ENCODE measurements around the gene DHX29. TPM values are rescaled to one million over a fixed set of nuclear protein-coding genes. Genes with fewer than 3 reads are reported as not detected.

Gene DHX29
- total RNA-seq, 4 donors from 2014 or later: 22.9 to 28.5 (median 27.5) TPM

- no peaks in the 10 kb centered on the region for H3K9me3 ChIP-seq
- peak overlapping the region in 2 of 4 donors; percentile 34 to 47 for H3K4me3 ChIP-seq
These were observed 81.2 kb downstream of the DHX29 start for GRCh38 chr5:55226027-55226933.

DNA sequence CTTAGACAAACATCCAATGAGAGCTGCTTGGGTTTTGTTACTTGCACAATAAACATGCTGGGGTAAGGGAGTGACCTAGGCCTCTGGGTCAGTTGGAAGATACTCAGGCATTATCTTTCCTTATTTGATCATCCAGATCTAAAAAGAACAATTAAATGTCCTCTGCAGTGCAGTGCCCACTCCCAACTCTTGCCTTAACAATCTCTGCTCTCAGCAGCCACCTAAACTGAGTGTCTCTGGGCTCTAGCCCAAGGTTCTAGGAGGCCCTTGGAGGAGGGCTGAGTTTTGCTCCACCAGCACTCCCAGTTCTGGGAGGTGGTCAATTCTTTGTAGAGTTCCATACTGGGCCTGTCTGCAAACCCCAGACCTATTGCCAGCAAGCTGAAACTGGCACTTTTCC is 82.1 kb downstream of the DHX29 start:
- DNase-seq (ENCODE audit: low spot score in 2 of 2): no peak
- Histone ChIP-seq H3K27me3 (peaks cover 0 to 100% of the 10 kb centered on the region in 2 donors), H3K36me3 (no peaks in the 10 kb centered on the region), H3K9me3 (no peaks in the 10 kb centered on the region), H3K4me3 (no peak overlapping the region), H3K27ac (no peak overlapping the region), H3K4me1 (peaks cover 0 to 40% (median 18%) of the 10 kb centered on the region in 4 donors)
- TF ChIP-seq EP300 (IDR thresholded peaks at IDR 0.05) (no peak), POLR2A (IDR thresholded peaks at IDR 0.05) (no peak)
- TF ChIP-seq, protein P1, sequence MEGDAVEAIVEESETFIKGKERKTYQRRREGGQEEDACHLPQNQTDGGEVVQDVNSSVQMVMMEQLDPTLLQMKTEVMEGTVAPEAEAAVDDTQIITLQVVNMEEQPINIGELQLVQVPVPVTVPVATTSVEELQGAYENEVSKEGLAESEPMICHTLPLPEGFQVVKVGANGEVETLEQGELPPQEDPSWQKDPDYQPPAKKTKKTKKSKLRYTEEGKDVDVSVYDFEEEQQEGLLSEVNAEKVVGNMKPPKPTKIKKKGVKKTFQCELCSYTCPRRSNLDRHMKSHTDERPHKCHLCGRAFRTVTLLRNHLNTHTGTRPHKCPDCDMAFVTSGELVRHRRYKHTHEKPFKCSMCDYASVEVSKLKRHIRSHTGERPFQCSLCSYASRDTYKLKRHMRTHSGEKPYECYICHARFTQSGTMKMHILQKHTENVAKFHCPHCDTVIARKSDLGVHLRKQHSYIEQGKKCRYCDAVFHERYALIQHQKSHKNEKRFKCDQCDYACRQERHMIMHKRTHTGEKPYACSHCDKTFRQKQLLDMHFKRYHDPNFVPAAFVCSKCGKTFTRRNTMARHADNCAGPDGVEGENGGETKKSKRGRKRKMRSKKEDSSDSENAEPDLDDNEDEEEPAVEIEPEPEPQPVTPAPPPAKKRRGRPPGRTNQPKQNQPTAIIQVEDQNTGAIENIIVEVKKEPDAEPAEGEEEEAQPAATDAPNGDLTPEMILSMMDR (IDR thresholded peaks at IDR 0.05): no peak

More at GRCh38 chr5:55226027-55226933, 81.2 kb downstream of the DHX29 start:
- no peak for DNase-seq (ENCODE audit: low spot score in 2 of 2)
- TF ChIP-seq, protein P1 (IDR thresholded peaks at IDR 0.05): peak in 2 of 5 experiments; percentile 14 to 15
- TF ChIP-seq EP300 (IDR thresholded peaks at IDR 0.05) (no peak), POLR2A (IDR thresholded peaks at IDR 0.05) (no peak)
- H3K27me3 ChIP-seq: peaks cover 0 to 100% of the 10 kb centered on the region in 2 donors
- no peak overlapping the region for H3K27ac ChIP-seq
- peaks cover 0 to 36% (median 17%) of the 10 kb centered on the region in 4 donors for H3K4me1 ChIP-seq
- 7 to 13% methylated on average over 32 to 40 of the region's 54 CpGs for WGBS, 2 donors
- H3K36me3 ChIP-seq: no peaks in the 10 kb centered on the region

DNA sequence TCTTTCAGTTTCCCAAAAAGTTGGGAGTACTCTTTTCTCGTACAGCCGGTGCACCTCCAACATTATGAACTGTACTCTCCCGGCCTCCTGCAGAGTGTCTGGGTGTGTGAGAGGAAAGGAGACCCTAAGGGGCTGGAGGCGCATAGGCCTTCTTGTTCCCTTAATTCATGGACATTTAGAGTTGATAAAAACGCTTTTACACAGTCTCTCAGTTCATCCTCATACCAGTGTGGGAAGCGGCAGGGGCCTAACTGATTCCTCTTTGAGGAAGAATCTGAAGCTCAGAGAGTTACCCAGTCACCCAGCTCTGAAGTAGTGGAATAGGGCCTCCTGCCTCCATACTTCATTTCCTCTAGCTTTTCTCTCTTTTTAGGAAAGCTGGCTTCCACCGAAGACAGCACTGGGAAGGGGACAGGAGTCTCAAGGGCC is 83.7 kb downstream of the DHX29 start:
- Histone ChIP-seq H3K36me3 (no peaks in the 10 kb centered on the region), H3K9me3 (no peaks in the 10 kb centered on the region), H3K27ac (no peak overlapping the region), H3K27me3 (peaks cover 0 to 100% of the 10 kb centered on the region in 2 donors), H3K4me3 (peak overlapping the region in 1 of 4 donors; percentile 13), H3K4me1 (peaks cover 0 to 43% (median 18%) of the 10 kb centered on the region in 4 donors)
- no peak for DNase-seq (ENCODE audit: low spot score in 2 of 2)
- TF ChIP-seq EP300 (IDR thresholded peaks at IDR 0.05) (no peak), POLR2A (IDR thresholded peaks at IDR 0.05) (no peak)
- TF ChIP-seq, protein P1 (IDR thresholded peaks at IDR 0.05): no peak
- 64 to 70% methylated on average over 7 of the region's 7 CpGs for whole genome bisulfite sequencing, 2 donors

DNA sequence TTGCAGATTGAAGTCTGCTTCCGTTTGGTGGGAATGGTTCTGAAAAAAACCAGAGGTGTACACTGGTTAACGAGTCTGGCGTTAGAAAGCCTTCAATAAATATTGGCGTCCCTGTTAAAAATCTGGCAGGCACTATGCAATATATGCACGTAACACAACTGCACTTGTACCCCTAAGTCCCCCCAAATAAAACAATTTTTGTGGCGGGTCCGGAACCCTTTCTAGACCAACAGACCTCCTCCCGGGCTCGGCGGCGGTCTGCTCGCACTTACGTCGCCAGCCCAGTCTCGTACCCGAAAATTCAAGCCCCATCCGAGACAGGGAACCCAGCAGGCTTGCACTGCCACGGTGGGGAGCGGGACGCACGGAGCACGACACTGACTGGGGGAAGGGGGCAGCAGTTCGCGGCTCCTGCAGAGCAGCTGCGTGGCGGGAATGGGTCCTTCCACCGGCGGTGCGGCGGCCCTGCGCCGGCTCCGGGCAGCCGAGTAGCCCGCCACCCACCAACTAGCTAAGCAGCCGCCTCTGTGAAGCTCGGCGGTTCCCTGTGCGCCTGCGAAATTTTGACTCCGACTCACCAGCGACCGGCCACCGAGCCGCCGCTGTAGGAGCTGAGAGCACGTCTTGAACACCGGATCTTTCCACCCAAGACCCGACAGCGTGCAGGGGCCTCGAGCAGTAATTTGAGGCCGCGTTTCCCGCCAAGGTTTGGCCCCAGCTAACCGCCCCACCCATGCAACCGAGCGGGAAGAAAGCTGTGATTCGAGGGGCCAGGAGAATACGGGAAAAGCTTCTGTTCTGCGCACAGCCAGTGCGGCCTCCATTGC is 84.3 kb downstream of the DHX29 start:
- Histone ChIP-seq H3K27ac (no peak overlapping the region), H3K36me3 (no peaks in the 10 kb centered on the region), H3K4me3 (peak overlapping the region in 2 of 4 donors; percentile 7 to 13), H3K27me3 (peaks cover 0 to 99% of the 10 kb centered on the region in 2 donors), H3K4me1 (peaks cover 0 to 43% (median 18%) of the 10 kb centered on the region in 4 donors), H3K9me3 (no peaks in the 10 kb centered on the region)
- DNase-seq (ENCODE audit: low spot score in 2 of 2): no peak
- WGBS, 2 donors: 13 to 18% methylated on average over 47 to 61 of the region's 61 CpGs
- TF ChIP-seq, protein P1 (IDR thresholded peaks at IDR 0.05): no peak
- TF ChIP-seq POLR2A (IDR thresholded peaks at IDR 0.05) (no peak), EP300 (IDR thresholded peaks at IDR 0.05) (no peak)
